Measurements from ENCODE around the gene DRD2.

DNA sequence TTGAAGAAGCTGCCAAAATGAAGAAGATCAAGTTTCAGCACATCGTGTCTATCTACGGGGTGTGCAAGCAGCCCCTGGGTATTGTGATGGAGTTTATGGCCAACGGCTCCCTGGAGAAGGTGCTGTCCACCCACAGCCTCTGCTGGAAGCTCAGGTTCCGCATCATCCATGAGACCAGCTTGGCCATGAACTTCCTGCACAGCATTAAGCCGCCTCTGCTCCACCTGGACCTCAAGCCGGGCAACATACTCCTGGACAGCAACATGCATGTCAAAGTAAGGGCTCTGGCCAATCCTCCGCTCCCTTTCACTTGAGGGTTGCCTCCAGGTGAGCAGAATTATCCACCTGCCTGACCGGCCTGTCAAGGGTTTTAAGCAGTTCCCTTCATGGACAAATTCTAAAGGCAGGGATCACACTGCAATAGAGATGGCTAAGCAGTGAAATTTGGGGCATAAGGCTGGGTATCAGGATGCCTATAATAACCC is 81.7 kb downstream of the DRD2 start:
- TF ChIP-seq, protein P1, sequence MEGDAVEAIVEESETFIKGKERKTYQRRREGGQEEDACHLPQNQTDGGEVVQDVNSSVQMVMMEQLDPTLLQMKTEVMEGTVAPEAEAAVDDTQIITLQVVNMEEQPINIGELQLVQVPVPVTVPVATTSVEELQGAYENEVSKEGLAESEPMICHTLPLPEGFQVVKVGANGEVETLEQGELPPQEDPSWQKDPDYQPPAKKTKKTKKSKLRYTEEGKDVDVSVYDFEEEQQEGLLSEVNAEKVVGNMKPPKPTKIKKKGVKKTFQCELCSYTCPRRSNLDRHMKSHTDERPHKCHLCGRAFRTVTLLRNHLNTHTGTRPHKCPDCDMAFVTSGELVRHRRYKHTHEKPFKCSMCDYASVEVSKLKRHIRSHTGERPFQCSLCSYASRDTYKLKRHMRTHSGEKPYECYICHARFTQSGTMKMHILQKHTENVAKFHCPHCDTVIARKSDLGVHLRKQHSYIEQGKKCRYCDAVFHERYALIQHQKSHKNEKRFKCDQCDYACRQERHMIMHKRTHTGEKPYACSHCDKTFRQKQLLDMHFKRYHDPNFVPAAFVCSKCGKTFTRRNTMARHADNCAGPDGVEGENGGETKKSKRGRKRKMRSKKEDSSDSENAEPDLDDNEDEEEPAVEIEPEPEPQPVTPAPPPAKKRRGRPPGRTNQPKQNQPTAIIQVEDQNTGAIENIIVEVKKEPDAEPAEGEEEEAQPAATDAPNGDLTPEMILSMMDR (CRISPR knock-in tag; IDR thresholded peaks at IDR 0.05) = no peak
- TF ChIP-seq ZFX (CRISPR knock-in tag; IDR thresholded peaks at IDR 0.05; ENCODE audit: low read depth) (no peak), ZNF639 (CRISPR knock-in tag; conservative IDR thresholded peaks at IDR 0.05) (no peak), FOXA3 (CRISPR knock-in tag; IDR thresholded peaks at IDR 0.05) (no peak), ZBTB42 (CRISPR knock-in tag; IDR thresholded peaks at IDR 0.05) (no peak)
